Renal cortex interstitium (tissue), 11 donors: ENCODE results near the gene AASDHPPT. TPM values are rescaled to one million over a fixed set of nuclear protein-coding genes. Genes with fewer than 3 reads are reported as not detected.

Experiments
- DNase-seq, 11 donors: peaks; one replicate each; pipeline ENCODE4 v3.0.0-alpha.2; 2013; ENCODE audit warnings: low read depth in 9 of 11, low spot score in 4 of 11; ENCODE audit errors: extremely low read depth in 1 of 11
- polyA plus RNA-seq, 3 donors: library from polyadenylated mRNA; unstranded; fragments of 120-200 nt; gene quantifications; one replicate each; pipeline ENCODE4 v1.2.1, GENCODE V29; 2013; ENCODE audit not compliant: insufficient read length in 3 of 3

AASDHPPT gene
- polyA plus RNA-seq, 3 donors: 73.2 to 87.3 (median 76.1) TPM

GRCh38 chr11:106070606-106071005, 6.9 kb upstream of the AASDHPPT start:
- no peak for DNase-seq

- no peak for DNase-seq
Observed at GRCh38 chr11:106072804-106073203, 4.7 kb upstream of the AASDHPPT start.

GRCh38 chr11:106076171-106076918, 1.1 kb upstream of the AASDHPPT start:
- DNase-seq: peak in 5 of 11 donors; percentile 3 to 64 (median 15)

- DNase-seq: peak; percentile 98 to 100 (median 99)
Observed at GRCh38 chr11:106076919-106077608, 398 bp upstream of the AASDHPPT start, which contains the start of gene KBTBD3. KBTBD3 (minus strand) TSS chr11:106077347; CDS start chr11:106059097, 18,250 bp downstream.

- DNase-seq: no peak
Observed at GRCh38 chr11:106082096-106082495, 4.6 kb downstream of the AASDHPPT start.

GRCh38 chr11:106086135-106086534, 8.7 kb downstream of the AASDHPPT start:
- DNase-seq: no peak

GRCh38 chr11:106086850-106087249, 9.4 kb downstream of the AASDHPPT start:
- DNase-seq: no peak

- DNase-seq: peak in 9 of 11 donors; percentile 12 to 39 (median 21)
Observed at GRCh38 chr11:106087815-106088435, 10.5 kb downstream of the AASDHPPT start.

- DNase-seq: no peak
Observed at GRCh38 chr11:106088896-106089295, 11.4 kb downstream of the AASDHPPT start.

GRCh38 chr11:106091480-106092123, 14.1 kb downstream of the AASDHPPT start:
- no peak for DNase-seq

- DNase-seq: no peak
Observed at GRCh38 chr11:106092446-106092845, 15.0 kb downstream of the AASDHPPT start.

- no peak for DNase-seq
Observed at GRCh38 chr11:106098893-106099553, 21.6 kb downstream of the AASDHPPT start.

GRCh38 chr11:106101370-106101769, 23.9 kb downstream of the AASDHPPT start:
- DNase-seq: no peak

GRCh38 chr11:106101819-106102218, 24.4 kb downstream of the AASDHPPT start:
- no peak for DNase-seq

- no peak for DNase-seq
Observed at GRCh38 chr11:106105986-106106385, 28.5 kb downstream of the AASDHPPT start.

- DNase-seq: no peak
Observed at GRCh38 chr11:106121570-106122320, 44.3 kb downstream of the AASDHPPT start.

GRCh38 chr11:106127604-106128003, 50.1 kb downstream of the AASDHPPT start:
- no peak for DNase-seq

- no peak for DNase-seq
Observed at GRCh38 chr11:106128740-106129139, 51.3 kb downstream of the AASDHPPT start.
